ENCODE results near the gene CRTC1.

CRTC1 gene

DNA sequence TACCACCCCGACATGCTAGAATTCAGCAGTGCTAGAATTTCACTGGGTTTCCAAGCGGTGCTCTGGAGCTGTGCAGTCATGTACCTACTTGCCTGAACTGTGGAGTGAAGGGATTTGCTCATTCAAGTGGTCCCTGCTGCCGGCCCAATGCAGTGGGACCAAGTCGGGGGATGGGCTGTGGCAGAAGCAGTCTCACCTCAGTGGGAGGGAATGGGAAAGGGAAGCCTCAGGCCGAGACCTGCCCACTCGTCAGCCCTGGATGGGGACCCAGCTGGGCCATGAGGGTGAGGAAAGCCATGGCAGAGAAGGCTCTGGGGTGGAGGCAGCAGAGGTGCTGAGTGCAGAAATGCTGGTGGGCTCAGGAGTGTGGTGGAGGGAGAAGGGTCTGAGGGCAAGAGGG lies 31.7 kb upstream of the CRTC1 start:
- no peak for DNase-seq

- no peak for DNase-seq
Observed at GRCh38 chr19:18653853-18654252, 29.6 kb upstream of the CRTC1 start.

DNA sequence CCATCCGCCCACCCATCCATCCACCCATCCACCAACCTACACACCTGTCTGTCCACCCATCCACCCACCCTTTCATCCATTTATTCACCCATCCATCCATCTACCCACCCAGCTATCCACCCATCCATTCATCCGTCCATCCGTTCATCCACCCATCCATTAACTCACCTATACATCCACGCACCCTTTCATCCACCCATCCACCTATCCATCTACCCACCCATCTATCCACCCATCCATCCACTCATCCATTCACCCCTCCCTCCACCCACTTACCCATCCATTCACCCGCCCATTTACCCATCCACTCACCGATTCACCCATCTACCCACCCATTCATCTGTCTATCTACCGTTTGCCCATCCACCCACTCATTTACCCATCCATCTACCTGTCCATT lies 29.0 kb upstream of the CRTC1 start:
- no peak for DNase-seq

DNA sequence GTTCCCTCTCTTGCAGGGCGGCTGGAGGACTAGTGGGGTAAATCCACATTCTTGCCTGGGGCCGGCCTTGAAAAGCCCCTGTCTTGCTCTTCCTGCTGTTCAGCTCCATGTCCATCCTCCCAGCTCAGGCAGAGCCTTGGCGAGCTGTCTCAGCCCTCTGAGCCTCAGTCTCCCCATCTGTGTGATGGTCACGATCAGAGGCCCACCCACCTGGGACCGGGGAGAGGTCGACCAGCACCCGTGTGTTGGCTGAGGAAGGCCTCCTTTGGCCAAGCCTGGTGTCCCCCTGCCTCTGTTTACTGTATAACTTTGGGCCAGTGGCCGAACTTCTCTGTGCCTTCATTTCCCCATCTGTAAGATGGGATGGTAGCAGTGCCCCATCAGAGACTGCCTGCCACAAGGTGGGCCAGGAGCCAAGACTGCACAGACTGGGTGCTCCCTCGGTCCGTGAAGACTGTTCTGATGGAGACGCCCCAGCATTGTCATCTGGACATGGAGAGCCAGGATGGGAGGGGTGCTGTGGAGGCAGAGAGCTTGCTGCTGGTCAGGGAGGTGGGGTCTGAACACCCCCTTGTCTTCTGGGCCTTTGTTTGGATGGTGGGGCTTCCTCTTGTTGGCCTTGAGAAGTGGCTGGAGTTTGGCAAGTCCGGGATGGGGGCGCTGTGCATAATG lies 28.2 kb upstream of the CRTC1 start:
- DNase-seq = no peak

DNA sequence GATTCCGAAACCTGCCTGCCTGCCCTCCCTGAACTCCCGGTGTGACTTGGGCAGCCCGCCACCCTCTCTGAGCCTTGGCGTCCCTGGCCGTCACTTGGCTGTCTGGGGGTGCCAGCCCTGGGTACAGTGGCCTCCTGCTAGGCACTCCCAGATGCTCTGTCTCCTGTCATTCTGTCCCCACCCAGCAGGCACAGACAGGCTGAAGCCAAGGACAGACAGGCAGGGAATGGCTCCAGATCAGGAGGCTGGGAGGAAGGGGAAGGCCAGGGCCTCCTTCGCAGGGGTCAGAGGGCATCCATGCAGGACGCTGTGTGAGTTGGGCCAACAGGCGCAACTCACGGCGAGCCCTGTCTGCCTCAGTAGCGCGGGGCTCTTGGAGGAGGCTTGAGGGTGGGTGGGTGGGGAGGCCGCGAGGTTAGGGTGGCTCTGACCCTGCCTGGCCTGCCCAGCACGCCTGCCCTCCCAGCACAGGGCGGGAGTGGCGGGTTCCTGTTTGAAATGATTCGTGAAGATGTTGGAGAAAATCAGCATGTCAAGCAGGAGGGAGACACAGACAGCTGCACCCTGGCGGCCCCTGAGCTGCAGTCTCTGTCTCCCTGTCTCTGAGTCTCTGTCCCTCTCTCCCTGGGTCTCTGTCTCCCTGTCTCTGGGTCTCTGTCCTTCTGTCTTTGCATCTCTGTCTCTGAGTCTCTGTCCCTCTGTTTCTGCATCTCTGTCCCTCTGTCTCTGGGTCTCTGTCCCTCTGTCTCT lies 27.0 kb upstream of the CRTC1 start:
- no peak for DNase-seq

- peak in 29 of 58 donors; percentile 7 to 64 (median 36) for DNase-seq
Observed at GRCh38 chr19:18657590-18658365, 25.7 kb upstream of the CRTC1 start.

GRCh38 chr19:18658366-18658855 lies 25.1 kb upstream of the CRTC1 start:
- no peak for DNase-seq

- peak in 18 of 58 donors; percentile 13 to 54 (median 32) for DNase-seq
Observed at GRCh38 chr19:18659281-18660050, 24.0 kb upstream of the CRTC1 start.

- peak in 6 of 58 donors; percentile 13 to 37 (median 26) for DNase-seq
Observed at GRCh38 chr19:18660051-18660910, 23.2 kb upstream of the CRTC1 start.

GRCh38 chr19:18660939-18661670 lies 22.4 kb upstream of the CRTC1 start:
- no peak for DNase-seq

- no peak for DNase-seq
Observed at GRCh38 chr19:18662972-18663732, 20.3 kb upstream of the CRTC1 start.

GRCh38 chr19:18663940-18664530 lies 19.4 kb upstream of the CRTC1 start:
- no peak for DNase-seq

- peak in 4 of 58 donors; percentile 27 to 49 (median 30) for DNase-seq
Observed at GRCh38 chr19:18665771-18666202, 17.7 kb upstream of the CRTC1 start.

- DNase-seq = no peak
Observed at GRCh38 chr19:18666317-18666716, 17.2 kb upstream of the CRTC1 start.

GRCh38 chr19:18666784-18667183 lies 16.7 kb upstream of the CRTC1 start:
- no peak for DNase-seq

- peak in 4 of 58 donors; percentile 21 to 32 (median 26) for DNase-seq
Observed at GRCh38 chr19:18667531-18668251, 15.8 kb upstream of the CRTC1 start.

DNA sequence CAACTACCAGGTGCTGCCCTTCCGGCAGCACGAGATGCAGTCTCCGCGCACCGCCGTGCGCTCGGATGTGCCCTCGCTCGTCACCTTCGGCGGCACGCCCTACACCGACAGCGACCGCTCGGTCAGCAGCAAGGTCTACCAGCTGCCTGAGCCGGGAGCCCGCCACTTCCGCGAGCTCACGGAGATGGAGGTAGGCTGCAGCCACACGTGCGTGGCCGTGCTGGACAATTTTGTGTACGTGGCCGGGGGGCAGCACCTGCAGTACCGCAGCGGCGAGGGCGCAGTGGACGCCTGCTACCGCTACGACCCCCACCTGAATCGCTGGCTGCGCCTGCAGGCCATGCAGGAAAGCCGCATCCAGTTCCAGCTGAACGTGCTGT lies 15.2 kb upstream of the CRTC1 start:
- DNase-seq = no peak
